ENCODE measurements around the gene GSE1.
A peak's percentile ranks its signal among the peaks of the same experiment; 100 is the strongest.

The GSE1 gene

GRCh38 chr16:85621698-85622428 lies 8.7 kb downstream of the GSE1 start:
- DNase-seq, result no peak

- DNase-seq, result no peak
Observed at GRCh38 chr16:85622683-85623082, 9.6 kb downstream of the GSE1 start.

DNA sequence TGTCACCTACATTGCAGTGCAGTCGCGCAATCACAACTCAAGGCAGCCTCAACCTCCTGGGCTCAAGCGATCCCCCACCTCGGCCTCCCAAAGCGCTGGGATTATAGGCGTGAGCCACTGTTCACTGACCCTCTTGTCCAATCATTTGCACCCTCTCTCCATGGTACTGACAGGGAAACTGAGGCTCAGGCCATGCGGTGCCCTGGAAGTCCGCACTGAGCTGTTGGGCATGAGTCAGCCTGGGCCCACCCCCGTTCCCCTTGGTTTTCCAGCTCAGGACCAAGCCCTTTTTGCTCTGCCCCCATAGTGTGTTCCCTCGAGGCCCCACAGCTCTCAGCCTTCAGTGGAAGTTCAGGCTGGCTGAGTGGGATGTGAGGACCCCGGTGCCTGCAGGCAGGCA lies 10.1 kb downstream of the GSE1 start:
- DNase-seq, result no peak

GRCh38 chr16:85623997-85624601 lies 11.0 kb downstream of the GSE1 start:
- no peak for DNase-seq

- DNase-seq, result no peak
Observed at GRCh38 chr16:85624646-85625045, 11.5 kb downstream of the GSE1 start.

DNA sequence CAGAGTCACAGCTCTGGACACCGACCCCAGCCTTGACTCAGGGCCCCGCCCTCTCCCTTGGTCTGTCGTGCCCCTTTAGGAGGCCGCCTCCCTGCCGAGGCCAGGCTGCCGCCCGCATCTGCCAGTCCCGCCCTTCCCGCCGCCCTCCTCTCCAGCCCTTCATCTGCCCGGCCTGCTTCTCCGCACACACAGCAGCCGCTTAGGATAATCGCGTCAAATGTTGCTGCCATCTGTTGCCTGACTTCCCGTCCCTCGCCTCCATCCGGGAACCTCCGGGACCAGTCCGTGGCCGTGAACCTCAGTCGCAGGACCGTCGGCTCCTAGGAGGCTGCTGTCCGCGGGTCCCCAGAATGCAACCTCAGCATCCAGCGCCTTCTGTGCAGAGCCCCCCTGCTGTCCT lies 11.9 kb downstream of the GSE1 start:
- no peak for DNase-seq

DNA sequence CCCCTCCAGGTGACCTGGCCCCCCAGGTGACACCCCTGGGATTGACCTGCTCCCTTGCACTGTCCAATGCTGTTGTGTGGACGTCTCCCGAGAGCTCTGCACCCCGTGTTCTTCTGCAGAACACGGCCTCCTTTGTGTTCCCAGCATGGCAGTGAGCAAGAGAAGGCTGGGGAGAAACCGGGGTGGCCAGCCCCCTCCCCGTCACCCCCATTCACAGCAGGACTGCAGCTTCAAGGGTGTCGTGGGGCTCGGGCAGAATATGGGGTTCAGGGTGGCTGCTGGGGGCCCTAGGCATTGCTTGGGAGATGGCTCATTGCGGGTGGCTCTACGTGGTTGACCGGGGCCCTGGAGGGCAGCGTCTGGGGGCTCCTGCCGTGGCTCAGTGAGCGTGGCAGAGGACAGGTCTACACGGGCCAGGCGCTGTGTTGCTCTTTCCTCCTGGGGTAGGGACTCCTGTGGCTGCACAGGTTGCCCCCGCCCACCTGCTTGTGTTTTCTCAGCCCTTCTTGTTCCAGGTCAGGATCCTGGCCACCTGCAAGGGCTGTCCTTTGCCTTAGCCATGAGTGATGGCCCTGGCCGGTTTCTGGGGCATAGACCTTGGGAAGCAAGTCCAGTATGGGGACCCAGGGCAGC lies 12.5 kb downstream of the GSE1 start:
- no peak for DNase-seq

- no peak for DNase-seq
Observed at GRCh38 chr16:85626191-85626981, 13.3 kb downstream of the GSE1 start.

- no peak for DNase-seq
Observed at GRCh38 chr16:85627089-85627488, 14.0 kb downstream of the GSE1 start.

GRCh38 chr16:85627526-85628264 lies 14.6 kb downstream of the GSE1 start:
- no peak for DNase-seq

DNA sequence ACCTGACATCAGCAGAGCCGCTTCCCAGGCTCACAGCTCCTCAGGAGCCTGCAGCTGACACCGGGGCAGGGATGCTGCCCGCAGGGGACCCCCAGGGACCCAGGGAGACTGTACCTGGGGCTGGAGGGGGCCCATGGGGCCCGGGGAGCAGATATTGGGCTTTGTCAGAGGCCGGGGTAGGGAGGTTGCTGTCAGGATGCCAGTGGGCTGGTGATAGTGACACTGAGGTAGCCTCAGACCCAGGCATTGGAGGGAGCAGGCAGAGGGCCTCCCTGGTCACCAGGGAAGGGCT lies 15.1 kb downstream of the GSE1 start:
- DNase-seq, result no peak

GRCh38 chr16:85628645-85629044 lies 15.5 kb downstream of the GSE1 start:
- peak; percentile 27 for DNase-seq

DNA sequence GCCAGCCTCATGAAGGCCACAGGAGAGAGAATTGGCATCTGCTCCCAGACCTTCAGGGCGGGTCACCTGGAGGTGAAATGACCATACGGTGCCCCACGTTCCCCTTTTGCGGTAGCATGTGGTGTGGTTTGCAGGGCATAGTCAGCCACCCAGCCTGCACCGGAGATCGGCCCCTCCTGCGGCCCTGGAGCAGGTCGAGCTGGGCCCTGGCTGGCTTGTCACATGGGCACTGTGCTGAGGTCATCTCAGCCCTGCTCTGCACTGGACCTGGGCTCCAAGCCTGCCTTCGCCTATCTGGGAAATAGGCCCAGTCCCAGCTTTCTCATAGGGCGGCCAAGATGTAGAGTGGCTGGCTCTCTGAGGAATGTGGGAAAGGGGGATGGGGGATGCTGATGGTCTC lies 16.2 kb downstream of the GSE1 start:
- DNase-seq, result no peak

DNA sequence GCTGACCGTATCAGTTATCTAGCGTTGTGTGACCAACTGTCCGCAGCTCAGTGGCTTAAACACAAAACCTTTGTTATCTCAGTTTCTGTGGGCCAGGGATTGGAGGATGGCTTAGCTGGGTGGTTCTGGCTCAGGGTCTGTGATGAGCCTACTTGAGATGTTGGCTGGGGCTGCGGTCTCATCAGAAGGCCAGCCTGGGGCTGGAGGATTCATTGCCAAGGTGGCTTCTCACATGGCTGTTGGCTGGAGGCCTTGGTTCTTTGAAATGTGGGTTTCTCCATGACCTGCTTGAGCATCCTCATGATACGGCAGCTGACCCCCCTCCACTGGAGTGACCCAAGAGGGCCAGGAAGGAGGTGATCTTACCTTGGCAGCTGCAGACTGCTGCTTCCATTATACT lies 16.7 kb downstream of the GSE1 start:
- DNase-seq, result no peak

- DNase-seq, result no peak
Observed at GRCh38 chr16:85631230-85631629, 18.1 kb downstream of the GSE1 start.

GRCh38 chr16:85631802-85632393 lies 18.8 kb downstream of the GSE1 start:
- no peak for DNase-seq

- no peak for DNase-seq
Observed at GRCh38 chr16:85632709-85633437, 19.8 kb downstream of the GSE1 start.

GRCh38 chr16:85633438-85633743 lies 20.3 kb downstream of the GSE1 start:
- no peak for DNase-seq

- no peak for DNase-seq
Observed at GRCh38 chr16:85633888-85634287, 20.8 kb downstream of the GSE1 start.

- DNase-seq, result no peak
Observed at GRCh38 chr16:85634747-85635544, 21.8 kb downstream of the GSE1 start.

- no peak for DNase-seq
Observed at GRCh38 chr16:85635545-85636140, 22.5 kb downstream of the GSE1 start.
